H7 (cell line): Measurements from ENCODE around the gene TLK1. TPM values are rescaled to one million over a fixed set of nuclear protein-coding genes. Genes with fewer than 3 reads are reported as not detected.

Source experiments
- DNase-seq: peaks from one replicate; pipeline ENCODE4 v3.0.0; 2012
- H3K27me3 ChIP-seq: 2 replicates; pipeline ENCODE4 v1.6.0; 2011; ENCODE audit warnings: mild to moderate bottlenecking, low read length; ENCODE audit not compliant: control insufficient read depth, insufficient read depth
- H3K36me3 ChIP-seq: replicated peaks from 2 replicates; pipeline ENCODE4 v1.5.1; 2011; ENCODE audit warnings: low read length; ENCODE audit not compliant: control insufficient read depth, insufficient read depth
- H3K4me3 ChIP-seq: 2 replicates; pipeline ENCODE4 v1.5.1; 2011; ENCODE audit warnings: low read depth, mild to moderate bottlenecking, control low read depth, low read length, moderate library complexity; ENCODE audit not compliant: insufficient read depth
- total RNA-seq: library from RNA; depleted of rRNA; stranded (reverse); fragments of >200 nt; shearing (Covaris generic); gene quantifications from 2 replicates; pipeline ENCODE4 v1.2.3, GENCODE V29; 2014

The TLK1 gene
- total RNA-seq, 1 experiment from 2014 or later: 14.1 TPM

GRCh38 chr2:171142398-171142797 lies 18.3 kb downstream of the TLK1 start:
- no peaks in the 10 kb centered on the region for H3K36me3 ChIP-seq

GRCh38 chr2:171141320-171141719 lies 19.4 kb downstream of the TLK1 start:
- DNase-seq: no peak
- Histone ChIP-seq H3K36me3 (no peaks in the 10 kb centered on the region), H3K27me3 (no peaks in the 10 kb centered on the region), H3K4me3 (no peak overlapping the region)

More at GRCh38 chr2:171142398-171142797, 18.3 kb downstream of the TLK1 start:
- H3K4me3 ChIP-seq: no peak overlapping the region
- no peak for DNase-seq
- H3K27me3 ChIP-seq: no peaks in the 10 kb centered on the region

GRCh38 chr2:171139860-171140259 lies 20.8 kb downstream of the TLK1 start:
- H3K36me3 ChIP-seq: no peaks in the 10 kb centered on the region
- no peak for DNase-seq
- no peak overlapping the region for H3K4me3 ChIP-seq
- H3K27me3 ChIP-seq: no peaks in the 10 kb centered on the region

- no peaks in the 10 kb centered on the region for H3K27me3 ChIP-seq
- no peak overlapping the region for H3K4me3 ChIP-seq
- DNase-seq: no peak
- H3K36me3 ChIP-seq: no peaks in the 10 kb centered on the region
Measured at GRCh38 chr2:171136024-171136423, 24.7 kb downstream of the TLK1 start.

- Histone ChIP-seq H3K36me3 (no peaks in the 10 kb centered on the region), H3K4me3 (no peak overlapping the region), H3K27me3 (no peaks in the 10 kb centered on the region)
- DNase-seq: no peak
Measured at GRCh38 chr2:171134624-171135230, 26.0 kb downstream of the TLK1 start.

GRCh38 chr2:171132086-171132485 lies 28.6 kb downstream of the TLK1 start:
- no peaks in the 10 kb centered on the region for H3K36me3 ChIP-seq
- no peaks in the 10 kb centered on the region for H3K27me3 ChIP-seq
- no peak for DNase-seq
- no peak overlapping the region for H3K4me3 ChIP-seq

- no peaks in the 10 kb centered on the region for H3K36me3 ChIP-seq
- no peaks in the 10 kb centered on the region for H3K27me3 ChIP-seq
- no peak for DNase-seq
- no peak overlapping the region for H3K4me3 ChIP-seq
Measured at GRCh38 chr2:171128461-171128860, 32.2 kb downstream of the TLK1 start.

GRCh38 chr2:171124541-171124940 lies 36.2 kb downstream of the TLK1 start:
- no peak for DNase-seq

GRCh38 chr2:171109571-171109970 lies 51.1 kb downstream of the TLK1 start:
- no peaks in the 10 kb centered on the region for H3K36me3 ChIP-seq
- no peaks in the 10 kb centered on the region for H3K27me3 ChIP-seq
- no peak overlapping the region for H3K4me3 ChIP-seq
- DNase-seq: no peak

More at GRCh38 chr2:171124541-171124940, 36.2 kb downstream of the TLK1 start:
- Histone ChIP-seq H3K36me3 (no peaks in the 10 kb centered on the region), H3K4me3 (no peak overlapping the region), H3K27me3 (no peaks in the 10 kb centered on the region)

- no peak for DNase-seq
- H3K27me3 ChIP-seq: no peaks in the 10 kb centered on the region
Measured at GRCh38 chr2:171109020-171109419, 51.7 kb downstream of the TLK1 start.

GRCh38 chr2:171107803-171108202 lies 52.9 kb downstream of the TLK1 start:
- Histone ChIP-seq H3K27me3 (no peaks in the 10 kb centered on the region), H3K4me3 (no peak overlapping the region), H3K36me3 (no peaks in the 10 kb centered on the region)
- no peak for DNase-seq

More at GRCh38 chr2:171109020-171109419, 51.7 kb downstream of the TLK1 start:
- H3K4me3 ChIP-seq: no peak overlapping the region
- H3K36me3 ChIP-seq: no peaks in the 10 kb centered on the region

GRCh38 chr2:171104379-171104778 lies 56.3 kb downstream of the TLK1 start:
- Histone ChIP-seq H3K36me3 (no peaks in the 10 kb centered on the region), H3K4me3 (no peak overlapping the region), H3K27me3 (no peaks in the 10 kb centered on the region)
- no peak for DNase-seq

GRCh38 chr2:171102802-171103201 lies 57.9 kb downstream of the TLK1 start:
- no peaks in the 10 kb centered on the region for H3K36me3 ChIP-seq
- DNase-seq: no peak
- H3K4me3 ChIP-seq: no peak overlapping the region
- H3K27me3 ChIP-seq: no peaks in the 10 kb centered on the region

- no peaks in the 10 kb centered on the region for H3K27me3 ChIP-seq
- DNase-seq: no peak
- no peaks in the 10 kb centered on the region for H3K36me3 ChIP-seq
- no peak overlapping the region for H3K4me3 ChIP-seq
Measured at GRCh38 chr2:171100370-171100769, 60.3 kb downstream of the TLK1 start.

- no peaks in the 10 kb centered on the region for H3K27me3 ChIP-seq
- no peaks in the 10 kb centered on the region for H3K36me3 ChIP-seq
- DNase-seq: no peak
- no peak overlapping the region for H3K4me3 ChIP-seq
Measured at GRCh38 chr2:171098607-171099006, 62.1 kb downstream of the TLK1 start.
